LNCaP clone FGC (cell line): Measurements from ENCODE around the gene CD2.
A peak's percentile ranks its signal among the peaks of the same experiment; 100 is the strongest.

ENCODE experiments used
- DNase-seq: peaks from one replicate; pipeline ENCODE4 v3.0.0-alpha.2; 2011; ENCODE audit warnings: low read depth
- H3K4me3 ChIP-seq: 2 replicates; pipeline ENCODE4 v1.5.1; 2011; ENCODE audit warnings: mild to moderate bottlenecking, low read depth, low read length, control low read depth
- TF ChIP-seq, protein P1 (sequence below): IDR thresholded peaks from 2 replicates; pipeline ENCODE4 v1.5.1; 2012; ENCODE audit warnings: mild to moderate bottlenecking; ENCODE audit not compliant: control insufficient read depth, insufficient read depth; ENCODE audit errors: extremely low read depth

Gene CD2

GRCh38 chr1:116721451-116722007 is 32.7 kb upstream of the CD2 start:
- TF ChIP-seq, protein P1, sequence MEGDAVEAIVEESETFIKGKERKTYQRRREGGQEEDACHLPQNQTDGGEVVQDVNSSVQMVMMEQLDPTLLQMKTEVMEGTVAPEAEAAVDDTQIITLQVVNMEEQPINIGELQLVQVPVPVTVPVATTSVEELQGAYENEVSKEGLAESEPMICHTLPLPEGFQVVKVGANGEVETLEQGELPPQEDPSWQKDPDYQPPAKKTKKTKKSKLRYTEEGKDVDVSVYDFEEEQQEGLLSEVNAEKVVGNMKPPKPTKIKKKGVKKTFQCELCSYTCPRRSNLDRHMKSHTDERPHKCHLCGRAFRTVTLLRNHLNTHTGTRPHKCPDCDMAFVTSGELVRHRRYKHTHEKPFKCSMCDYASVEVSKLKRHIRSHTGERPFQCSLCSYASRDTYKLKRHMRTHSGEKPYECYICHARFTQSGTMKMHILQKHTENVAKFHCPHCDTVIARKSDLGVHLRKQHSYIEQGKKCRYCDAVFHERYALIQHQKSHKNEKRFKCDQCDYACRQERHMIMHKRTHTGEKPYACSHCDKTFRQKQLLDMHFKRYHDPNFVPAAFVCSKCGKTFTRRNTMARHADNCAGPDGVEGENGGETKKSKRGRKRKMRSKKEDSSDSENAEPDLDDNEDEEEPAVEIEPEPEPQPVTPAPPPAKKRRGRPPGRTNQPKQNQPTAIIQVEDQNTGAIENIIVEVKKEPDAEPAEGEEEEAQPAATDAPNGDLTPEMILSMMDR, result no peak
- no peak overlapping the region for H3K4me3 ChIP-seq
- no peak for DNase-seq

DNA sequence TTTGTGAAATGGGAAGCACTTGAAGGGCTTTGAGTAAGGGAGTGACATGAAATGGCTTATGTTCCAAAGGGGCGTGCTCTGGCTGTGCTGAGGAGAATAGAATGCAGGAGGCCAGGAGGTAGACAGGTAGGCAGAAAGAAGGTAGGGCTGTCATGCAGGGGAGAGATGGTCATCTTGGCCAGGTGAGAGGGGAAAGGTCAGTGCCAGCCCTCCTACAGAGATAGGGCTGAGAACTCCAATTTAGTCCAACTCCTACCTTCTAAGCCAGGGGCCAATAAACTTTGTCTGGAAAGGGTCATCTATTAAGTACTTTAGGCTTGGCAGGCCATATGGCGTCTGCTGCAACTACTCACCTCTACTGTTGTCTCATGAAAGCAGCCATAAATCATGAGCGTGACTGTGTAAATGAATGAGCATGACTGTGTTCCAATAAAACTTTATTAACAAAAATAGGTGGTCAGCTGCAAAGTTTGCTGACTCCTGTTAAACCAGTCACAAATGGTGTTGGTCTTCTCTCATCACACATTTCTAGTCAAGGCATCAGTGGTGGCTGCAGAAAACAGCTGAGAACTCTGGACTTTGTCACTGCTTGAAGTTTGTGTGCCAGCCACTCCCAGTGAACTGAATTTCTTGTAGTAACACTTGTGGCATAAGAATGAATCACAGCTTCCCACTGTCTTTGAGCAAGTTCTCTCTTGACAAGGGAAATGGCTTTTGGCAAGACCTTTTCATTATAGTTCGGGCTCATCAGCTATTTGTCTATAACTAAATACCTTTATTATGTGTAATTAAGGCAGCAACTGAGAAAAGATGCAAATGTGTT is 32.0 kb upstream of the CD2 start:
- H3K4me3 ChIP-seq, result no peak overlapping the region
- DNase-seq, result peak; percentile 34
- TF ChIP-seq, protein P1, result no peak

GRCh38 chr1:116724765-116725375 is 29.4 kb upstream of the CD2 start:
- no peak for DNase-seq
- TF ChIP-seq, protein P1, result peak; percentile 64

GRCh38 chr1:116725798-116726197 is 28.4 kb upstream of the CD2 start:
- no peak overlapping the region for H3K4me3 ChIP-seq
- TF ChIP-seq, protein P1, result no peak
- no peak for DNase-seq

More at GRCh38 chr1:116724765-116725375, 29.4 kb upstream of the CD2 start:
- no peak overlapping the region for H3K4me3 ChIP-seq

GRCh38 chr1:116726872-116727820 is 27.1 kb upstream of the CD2 start:
- TF ChIP-seq, protein P1, result no peak
- H3K4me3 ChIP-seq, result no peak overlapping the region
- no peak for DNase-seq

DNA sequence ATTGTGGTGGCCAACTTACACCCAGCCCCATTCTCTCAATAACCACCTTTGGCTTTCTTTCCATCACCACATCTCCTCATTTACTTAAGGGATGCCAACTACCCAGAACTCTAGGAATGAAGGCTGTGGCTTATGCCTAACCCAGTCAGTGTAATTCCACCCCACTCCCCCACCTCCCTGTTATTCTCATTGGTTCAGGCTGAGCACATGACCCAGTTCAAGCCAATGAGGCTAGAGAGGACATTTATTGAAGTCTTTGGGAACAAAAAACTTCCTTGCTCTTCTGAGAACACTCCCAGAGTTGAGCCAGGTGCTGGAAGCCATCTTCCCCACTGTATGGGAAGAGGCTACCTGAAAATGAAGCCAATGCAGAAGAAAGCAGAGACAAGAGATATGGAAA is 22.8 kb upstream of the CD2 start:
- no peak overlapping the region for H3K4me3 ChIP-seq
- TF ChIP-seq, protein P1, result no peak
- no peak for DNase-seq
